NOMO-1 (cell line): ENCODE data around the gene CLDN19.
"Not testable (repeated sequence)": the region's sequence is repeated elsewhere in the genome, so short reads cannot be mapped to it uniquely, and the experiment has no call there.

Source experiments
- DNase-seq, 2 experiments: peaks; one replicate each; lab custom pipeline; 2025; ENCODE audit not compliant: unreplicated experiment in 2 of 2; lab: John Stamatoyannopoulos, UW

Gene CLDN19

DNA sequence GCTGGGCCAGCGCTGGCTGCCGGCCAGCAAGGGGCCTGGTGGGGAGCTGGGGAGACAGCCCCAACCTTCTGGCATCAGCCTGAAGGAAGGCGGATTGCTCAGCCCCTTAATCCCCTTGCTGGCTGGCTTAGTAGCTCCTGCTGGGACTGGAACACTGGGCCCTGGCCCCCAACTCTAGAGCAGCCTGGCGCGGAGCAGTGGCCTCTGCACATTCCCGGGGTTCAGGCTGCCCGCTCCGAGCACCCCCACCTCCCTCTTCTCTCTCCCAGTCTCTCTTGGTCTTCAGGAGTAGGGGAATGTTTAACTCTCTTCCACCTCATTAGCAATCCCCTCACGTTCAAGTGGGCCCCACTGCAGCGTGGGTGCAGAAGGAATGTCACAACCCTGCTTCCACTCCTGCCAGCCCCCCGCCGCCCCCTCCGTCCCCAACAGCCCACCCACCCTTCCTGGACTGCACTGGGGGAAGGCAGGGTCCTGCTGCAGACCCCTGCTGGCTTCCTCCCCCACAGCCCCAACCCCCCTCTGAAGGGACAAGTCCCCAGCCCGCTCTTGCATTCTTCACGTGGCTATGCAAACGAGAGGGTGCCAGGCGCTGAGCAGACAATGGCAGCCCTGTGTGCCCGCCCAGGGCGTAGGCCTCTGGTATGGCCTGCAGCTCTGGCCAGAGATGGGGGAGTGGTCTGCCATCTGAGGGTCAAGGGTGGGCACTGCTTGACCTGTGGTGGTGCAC is 980 bp upstream of the CLDN19 start:
- no peak for DNase-seq

DNA sequence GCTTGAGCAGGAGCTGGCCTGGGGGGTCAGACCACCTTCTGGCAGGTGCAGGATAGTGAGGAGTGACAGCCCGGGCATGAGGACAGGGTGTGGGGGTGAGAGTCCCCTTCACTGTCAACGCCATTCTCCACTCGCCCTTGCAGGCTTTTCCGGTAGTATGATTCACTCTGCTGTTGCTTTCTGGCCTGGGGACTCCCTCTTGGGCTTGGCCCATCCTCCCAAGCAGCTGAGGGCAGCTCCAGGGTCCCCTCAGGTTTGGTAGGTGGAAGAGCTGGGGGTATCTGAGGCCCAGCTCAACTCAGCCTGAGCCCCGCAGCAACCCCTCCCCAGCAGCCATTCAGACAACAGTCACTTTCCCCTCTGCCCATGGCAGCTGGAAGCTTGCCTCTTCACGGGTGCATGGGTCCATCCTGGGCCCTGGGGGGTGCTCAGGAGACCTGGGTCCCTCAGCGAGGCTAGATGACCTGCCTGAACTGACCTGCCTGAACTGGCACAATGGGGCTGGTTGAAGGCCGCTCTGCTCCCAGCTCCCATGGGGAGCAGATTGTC is 1.3 kb downstream of the CLDN19 start:
- DNase-seq = no peak

DNA sequence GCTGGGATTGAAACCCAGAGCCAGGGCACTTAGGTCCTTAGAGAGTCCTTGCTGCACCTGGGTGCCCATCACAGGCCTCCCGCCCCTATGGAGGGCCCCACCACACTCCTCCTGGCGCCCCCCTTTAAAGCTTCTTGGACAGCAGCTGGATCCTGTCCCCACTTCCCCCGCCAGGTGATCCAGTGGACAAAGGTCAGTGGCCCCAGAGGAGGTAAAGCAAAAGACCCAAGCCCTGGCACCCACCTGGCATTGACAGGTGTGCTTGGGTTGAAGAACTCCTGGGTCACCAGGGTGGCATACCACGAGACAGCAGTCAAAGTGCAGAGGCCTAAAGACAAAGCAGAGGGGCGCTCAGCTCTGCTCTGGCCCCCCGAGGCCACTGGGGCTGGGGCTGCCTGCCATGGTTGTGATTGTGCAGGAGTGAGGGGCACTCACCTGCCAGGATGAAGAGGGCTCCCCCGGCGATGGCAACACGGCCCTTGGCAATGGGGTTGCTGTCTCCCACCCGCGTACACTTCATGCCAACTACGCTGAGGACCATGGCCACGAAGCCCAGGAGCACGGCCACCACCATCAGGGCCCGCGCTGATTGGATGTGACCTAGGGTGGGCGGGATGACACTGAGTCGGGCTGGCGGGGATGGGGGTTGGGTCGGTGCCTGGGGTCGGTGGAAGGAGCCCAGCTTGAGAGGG is 1.9 kb downstream of the CLDN19 start:
- no peak for DNase-seq

DNA sequence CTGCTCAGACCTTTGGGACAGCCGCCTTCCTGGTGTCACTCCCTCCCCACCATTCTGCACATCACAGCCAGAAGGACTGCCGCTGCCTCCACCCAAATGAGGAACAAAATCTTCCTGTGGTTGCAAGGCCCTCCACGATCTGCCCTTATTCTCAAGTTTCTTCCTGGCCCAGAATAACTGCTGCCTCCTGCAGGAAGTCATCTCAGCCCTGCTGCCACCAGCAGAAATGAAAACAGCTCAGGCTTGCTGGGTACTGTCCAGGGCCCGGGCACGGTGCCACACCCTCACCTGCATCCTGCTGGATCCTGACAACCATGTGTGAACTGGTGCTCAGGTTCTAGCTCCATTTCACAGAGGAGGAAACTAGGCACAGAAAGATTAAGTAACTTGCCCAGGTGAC is 2.8 kb downstream of the CLDN19 start:
- DNase-seq = peak; percentile 90 to 94

DNA sequence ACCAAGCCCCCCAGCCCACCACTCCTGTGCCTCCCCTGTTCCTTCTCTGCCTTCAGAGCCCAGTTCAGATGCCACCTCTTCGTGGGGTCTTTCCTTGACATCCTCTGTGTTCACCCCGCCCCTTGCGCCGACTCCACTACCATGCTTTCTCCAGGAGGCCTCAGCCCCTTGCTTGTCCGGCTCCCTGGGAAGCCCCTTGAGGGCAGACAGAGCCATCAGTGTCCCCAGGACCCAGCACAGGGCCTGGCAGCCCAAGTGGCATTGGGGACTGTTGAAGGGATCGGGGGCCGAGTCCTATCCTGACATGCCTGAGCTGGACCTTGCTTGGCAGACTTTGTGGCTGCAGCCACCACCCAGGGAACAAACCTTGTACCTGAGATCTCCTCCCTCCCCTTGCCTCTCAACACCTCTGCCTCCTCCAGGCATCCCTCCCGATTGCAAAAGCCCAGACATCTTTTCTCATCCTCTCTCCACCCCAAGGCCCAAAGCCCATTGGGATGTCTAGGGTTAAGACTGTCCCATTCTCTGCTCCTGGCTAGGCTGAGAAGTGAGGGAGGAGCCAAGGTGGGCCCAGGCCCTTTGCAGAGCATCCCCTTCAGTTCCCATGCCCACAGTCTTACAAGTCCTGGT is 3.4 kb downstream of the CLDN19 start:
- DNase-seq = no peak

DNA sequence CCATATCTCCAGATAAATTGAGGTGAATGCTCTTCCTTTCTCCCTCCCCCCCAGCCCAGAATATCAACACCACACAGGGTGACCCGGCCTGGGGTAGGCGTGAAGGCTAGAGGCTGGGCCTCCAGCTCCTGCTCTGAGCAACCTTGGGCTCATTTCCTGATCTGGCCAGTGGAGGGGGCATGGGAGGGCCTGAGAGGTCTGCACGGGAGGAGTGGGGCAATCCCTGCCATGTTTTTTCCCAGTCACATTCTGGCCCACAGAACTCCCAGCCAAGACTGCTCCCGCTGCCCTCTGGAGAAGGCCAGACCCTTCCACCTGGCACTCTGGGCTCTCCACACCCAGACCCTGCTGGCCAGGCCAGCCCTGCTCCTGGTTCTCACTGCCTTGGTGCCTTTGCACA is 3.9 kb downstream of the CLDN19 start:
- DNase-seq = peak in 1 of 2 experiments; percentile 5

DNA sequence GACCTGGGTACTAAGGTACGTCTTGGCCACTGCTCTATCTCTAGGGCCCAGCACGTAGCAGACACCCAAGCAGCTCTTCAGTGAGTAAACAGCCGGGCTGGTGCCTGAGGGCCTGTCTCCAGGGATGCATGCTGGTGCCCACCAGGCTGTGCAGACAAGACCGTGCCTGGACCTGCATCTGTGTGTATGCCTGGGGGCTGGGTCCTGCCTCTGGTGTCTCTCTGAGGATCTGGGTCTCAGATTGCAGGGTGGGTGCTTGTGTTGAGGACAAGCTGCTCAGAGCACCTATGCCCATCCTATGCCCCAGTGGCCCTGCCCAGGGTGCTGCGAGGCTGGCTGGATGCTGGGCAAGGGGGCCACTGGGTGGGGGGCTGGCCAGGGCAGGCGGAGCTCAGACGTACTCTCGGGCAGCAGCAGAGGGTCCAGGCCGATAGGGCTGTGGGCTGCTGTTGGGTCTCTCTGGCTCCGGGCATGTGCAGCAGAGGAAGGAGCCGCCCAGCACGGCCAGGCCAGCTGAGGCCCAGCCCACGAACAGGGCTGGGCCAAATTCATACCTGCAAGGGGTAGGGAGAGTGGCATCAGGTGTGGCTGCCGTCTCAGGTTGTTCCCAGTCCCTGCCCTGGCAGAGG is 4.4 kb downstream of the CLDN19 start:
- DNase-seq = no peak

DNA sequence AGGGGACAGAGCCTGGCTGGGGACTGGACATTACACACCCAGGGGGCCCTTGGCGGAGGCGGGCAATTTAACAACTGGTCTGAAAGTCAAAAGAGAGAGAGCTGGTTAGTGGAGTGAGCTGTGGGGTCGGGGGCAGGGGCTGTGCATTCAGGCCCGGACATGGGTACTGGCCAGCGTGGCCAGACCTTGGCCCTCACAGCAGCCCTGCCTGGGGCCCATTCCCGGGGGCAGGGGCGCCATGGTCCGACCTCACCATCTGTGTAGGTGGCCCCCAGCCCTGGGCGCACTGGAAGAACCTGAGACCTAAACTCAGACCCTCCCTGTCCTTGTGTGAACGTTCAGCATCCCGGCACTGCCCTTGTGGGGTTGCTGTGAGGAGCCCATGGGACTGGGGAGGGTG is 5.0 kb downstream of the CLDN19 start:
- DNase-seq = no peak

DNA sequence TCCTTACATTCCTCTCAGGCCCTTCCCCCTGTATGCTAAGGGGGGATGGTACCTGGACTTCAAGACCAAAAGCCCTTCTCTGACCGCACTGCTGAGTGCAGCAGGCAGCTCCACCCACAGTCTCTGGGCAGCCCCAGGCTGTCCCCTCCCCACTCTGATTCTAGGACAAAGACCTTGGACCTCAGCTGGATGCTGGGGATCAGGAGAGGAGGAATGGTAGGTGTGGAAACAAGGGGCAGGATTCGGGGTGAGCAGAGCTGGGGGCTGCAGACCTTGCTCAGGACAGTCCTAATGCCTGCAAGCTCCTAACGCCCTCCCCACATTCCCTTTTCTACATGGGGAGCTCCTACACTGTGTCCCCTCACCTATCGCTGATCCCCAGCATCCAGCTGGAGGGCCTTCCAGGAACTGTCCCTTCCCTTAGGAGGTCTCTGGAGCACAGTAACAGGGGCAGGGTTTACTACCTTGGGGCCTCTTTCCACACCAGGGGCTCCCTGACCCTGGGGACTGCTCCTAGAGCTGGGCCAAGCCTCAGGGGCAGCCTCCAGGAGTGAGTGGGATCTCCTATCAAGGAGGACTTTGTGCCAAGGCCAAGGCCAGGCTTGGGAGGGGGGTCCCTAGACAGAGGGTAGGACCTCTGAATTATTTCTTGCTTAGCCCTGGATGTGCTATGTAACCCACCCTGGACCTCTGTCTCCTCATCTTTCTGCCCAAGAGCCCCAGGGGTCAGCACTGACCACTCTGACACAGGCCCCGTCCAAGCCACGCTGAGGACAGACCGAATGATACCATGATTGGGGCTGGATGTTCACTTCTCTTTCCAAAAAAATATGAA is 5.6 kb downstream of the CLDN19 start:
- DNase-seq = no peak

DNA sequence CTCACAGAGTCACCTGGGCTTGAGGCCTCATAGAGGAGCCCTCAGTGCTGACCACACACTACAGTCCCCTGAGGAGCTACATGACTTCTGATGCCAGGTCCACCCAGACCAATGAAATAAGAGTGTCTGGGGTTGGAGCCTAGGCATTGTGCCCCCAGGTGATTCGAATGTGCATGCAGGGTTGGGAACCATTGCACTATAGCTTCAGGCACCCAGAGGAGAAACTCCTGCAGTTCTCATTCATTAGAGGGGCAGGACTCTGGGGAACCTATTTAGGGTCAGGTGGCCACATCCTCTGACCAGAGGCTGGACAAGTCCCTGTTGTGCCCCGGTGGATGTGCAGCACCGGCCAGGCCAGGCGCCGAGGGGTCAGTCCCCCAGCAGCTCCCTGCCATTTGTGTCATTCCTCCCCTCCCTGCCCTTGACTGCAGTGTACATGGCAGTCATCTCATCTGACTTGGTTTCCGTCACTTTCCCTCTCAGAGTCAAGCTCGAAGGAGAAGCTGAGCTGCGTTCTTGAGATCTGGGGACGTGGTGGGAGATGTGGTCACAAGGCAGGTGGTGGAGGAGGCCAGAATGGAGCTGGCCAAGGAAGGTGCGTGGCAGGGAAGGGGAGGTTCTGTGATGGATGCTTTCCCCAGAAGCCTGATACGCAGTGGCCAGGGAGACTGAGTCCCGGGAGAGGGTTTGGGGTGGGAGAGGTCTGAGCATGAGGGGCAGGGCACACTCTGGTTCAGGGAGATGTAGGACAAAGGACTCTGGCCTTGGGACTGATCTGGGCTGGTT is 6.4 kb downstream of the CLDN19 start:
- DNase-seq = no peak

DNA sequence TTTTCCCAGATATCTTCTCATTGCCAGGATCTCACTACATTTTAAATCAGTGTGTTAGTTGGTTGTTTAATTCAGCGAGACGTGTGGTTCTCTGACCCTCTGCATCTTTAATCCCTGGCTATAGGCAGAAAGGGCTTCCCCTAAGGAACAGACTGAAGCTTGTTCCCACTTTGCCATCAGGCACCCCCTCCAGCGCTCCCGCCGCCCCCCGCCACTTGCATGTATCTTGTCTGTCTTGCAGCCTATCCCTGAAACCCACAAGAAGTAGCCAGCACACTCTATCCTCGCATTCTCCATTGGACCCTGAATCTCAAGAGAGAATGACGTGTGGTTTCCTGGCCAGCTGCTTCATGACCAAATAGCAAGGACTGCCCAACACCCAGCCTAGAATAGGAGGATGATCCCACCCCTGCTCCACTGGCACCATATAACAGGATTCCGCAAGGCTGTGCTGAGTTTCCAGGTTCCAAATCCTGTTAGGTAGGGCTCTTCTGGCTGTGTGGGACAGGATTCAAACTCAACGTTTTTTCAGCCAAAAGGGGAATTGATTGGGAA is 7.8 kb downstream of the CLDN19 start:
- DNase-seq = no peak

DNA sequence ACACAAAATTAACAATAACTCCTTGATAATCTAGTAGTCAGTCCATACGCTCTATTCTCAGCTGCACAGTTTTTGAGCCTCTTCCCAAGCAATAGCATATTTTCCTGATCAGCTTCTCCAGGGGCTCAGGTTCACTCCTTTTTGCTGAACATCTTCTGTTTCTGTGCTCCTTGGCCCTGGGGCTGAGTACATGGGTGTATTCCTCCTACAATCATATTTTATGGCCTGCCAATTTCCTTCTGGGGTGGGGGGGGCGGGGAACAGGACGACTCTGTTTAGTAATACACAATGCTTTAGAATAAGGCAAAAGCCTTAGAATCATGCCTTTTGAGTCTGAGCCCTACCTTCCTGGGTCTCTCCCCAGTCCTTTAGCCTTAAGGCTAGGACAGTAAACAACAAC is 8.5 kb downstream of the CLDN19 start:
- no peak for DNase-seq

DNA sequence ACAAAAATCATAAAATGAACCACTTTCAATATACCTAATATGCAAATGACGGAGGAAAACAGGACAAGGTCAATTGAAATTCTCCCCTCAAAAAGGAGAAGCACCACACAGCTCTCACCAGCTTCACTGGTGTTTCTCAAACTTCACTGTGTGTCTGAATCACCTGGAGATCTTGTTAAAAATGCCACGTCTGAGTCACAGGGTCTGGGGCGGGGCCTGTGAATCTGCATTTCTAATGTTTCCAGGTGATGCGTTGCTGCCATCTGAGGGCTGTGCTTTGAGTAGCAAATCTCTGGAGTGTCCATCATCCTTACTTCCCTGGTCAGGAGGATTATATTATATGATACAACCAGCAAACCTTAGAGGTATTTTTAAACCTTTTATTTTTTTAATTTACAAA is 9.0 kb downstream of the CLDN19 start:
- peak; percentile 5 to 19 for DNase-seq

DNA sequence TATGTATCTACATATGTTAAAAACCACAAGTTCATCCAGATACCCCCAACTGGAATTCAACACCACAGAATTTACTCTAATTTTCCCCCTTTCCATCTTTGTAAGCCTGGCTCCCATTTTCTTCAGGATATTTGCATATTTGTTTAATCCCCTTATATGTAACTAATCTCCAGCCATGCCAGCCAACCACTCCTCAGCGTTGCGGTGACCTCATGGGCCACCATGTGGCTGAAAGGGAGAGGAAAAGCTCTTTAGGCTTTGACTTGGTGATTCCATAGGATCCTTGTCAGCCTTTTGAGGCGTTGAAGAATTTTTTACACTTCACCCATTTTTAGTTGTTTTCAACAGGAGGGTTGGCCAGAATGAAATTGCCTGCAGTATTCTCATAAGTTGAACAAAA is 10.0 kb downstream of the CLDN19 start:
- DNase-seq = no peak

DNA sequence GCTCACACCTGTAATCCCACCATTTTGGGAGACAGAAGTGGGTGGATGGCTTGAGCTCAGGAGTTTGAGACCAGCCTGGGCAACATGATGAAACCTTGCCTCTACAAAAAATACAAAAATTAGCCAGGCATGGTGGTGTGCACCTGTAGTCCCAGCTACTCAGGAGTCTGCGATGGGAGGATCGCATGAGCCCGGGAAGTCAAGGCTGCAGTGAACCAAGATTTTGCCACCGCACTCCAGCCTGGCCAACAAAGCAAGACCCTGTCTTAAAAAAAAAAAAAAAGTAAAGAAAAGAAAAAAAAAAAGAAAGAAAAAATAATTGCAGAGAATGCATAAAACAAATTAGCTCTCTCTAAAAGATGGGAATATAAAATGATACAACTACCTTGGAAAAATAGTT is 14.2 kb downstream of the CLDN19 start:
- DNase-seq = not testable (repeated sequence)

DNA sequence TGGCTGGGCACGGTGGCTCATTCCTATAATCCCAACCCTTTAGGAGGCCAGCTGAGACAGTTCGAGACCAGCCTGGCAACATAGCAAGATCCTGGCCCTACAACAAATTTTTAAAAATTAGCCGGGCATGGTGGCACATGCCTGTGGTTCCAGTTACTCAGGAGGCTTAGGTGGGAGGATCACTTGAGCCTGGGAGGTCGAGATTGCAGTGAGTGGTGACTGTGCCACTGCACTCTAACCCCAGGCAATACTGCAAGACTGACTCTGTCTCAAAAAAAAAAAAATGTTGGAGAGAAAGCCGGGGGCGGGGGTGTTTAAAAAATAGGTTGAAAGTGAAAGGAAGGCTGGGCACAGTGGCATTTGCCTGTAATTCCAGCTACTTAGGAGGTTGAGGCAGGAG is 16.5 kb downstream of the CLDN19 start:
- DNase-seq = no peak

DNA sequence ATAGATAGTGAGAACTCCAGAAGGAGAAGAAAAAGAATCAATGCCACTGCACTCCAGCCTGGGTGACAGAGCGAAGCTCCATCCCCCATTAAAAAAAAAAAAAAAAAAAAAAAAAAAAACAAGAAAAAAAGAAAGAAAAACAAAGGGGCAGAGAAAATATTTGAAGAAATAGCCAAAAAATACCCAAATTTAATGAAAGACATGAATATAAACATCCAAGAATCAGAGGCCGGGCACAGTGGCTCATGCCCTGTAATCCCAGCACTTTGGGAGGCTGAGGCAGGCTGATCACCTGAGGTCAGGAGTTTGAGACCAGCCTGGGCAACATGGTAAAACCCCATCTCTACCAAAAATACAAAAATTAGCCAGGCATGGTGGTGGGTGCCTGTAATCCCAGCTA is 17.6 kb downstream of the CLDN19 start:
- not testable (repeated sequence) for DNase-seq

DNA sequence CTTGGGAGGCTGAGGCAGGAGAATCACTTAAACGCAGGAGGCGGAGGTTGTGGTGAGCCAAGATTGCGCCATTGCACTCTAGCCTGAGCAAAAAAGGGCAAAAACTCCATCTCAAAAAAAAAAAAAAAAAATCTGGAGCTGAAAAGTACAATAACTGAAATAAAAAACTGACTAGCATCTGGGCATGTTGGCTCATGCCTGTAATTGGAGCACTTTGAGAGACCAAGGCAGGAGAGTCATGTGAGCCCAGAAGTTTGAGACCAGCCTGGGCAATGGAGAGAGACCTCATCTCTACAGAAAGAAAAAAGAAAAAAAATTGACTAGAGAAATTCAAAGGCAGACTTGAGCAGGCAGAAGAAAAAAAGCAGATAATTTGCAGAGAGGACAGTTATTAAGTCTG is 18.1 kb downstream of the CLDN19 start:
- DNase-seq = no peak

DNA sequence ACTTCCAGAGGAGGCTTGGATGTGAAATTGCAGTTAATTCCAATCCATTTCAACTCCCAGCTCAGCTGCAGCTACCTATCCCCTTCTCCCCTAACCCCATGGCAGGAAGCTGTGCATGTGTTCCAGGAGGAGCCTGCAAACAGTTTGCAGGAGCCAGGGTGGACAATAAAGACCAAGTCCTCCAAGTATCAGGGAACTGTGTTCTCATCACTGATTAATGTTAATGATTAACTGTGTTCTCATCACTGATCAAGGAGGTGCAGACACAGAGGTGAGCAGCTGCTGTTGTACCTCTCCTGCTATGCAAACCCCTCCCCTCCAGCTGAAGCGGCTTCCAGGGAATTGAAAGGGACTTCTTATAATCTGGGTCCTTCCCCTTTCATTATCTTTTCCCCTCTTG is 19.2 kb downstream of the CLDN19 start:
- no peak for DNase-seq
